Measurements from ENCODE around the gene CCDC69.

Gene CCDC69

GRCh38 chr5:151173711-151174611, 49.9 kb downstream of the CCDC69 start:
- Histone ChIP-seq H3K9ac (ENCODE audit: low read depth, low read length) (no peak overlapping the region), H3K36me3 (ENCODE audit: insufficient read depth, low read length) (no peaks in the 10 kb centered on the region), H3K4me3 (ENCODE audit: low read length) (peak overlapping the region; percentile 60), H3K27me3 (ENCODE audit: control insufficient read depth, insufficient read depth, low read length) (peaks cover 23% of the 10 kb centered on the region), H3K9me3 (replicated peaks; ENCODE audit: low read length) (no peaks in the 10 kb centered on the region), H3K4me2 (ENCODE audit: low read length) (peak overlapping the region; percentile 78), H3K4me1 (ENCODE audit: control insufficient read depth, insufficient read depth, low read length) (peaks cover 6% of the 10 kb centered on the region)

GRCh38 chr5:151171529-151171928, 52.4 kb downstream of the CCDC69 start:
- H3K4me2 ChIP-seq (ENCODE audit: low read length) = no peak overlapping the region
- H3K4me1 ChIP-seq (ENCODE audit: control insufficient read depth, insufficient read depth, low read length) = peaks cover 6% of the 10 kb centered on the region
- no peaks in the 10 kb centered on the region for H3K36me3 ChIP-seq (ENCODE audit: insufficient read depth, low read length)
- H3K9ac ChIP-seq (ENCODE audit: low read depth, low read length) = no peak overlapping the region
- peaks cover 9% of the 10 kb centered on the region for H3K27me3 ChIP-seq (ENCODE audit: control insufficient read depth, insufficient read depth, low read length)
- H3K9me3 ChIP-seq (replicated peaks; ENCODE audit: low read length) = no peaks in the 10 kb centered on the region
- H3K4me3 ChIP-seq (ENCODE audit: low read length) = no peak overlapping the region

GRCh38 chr5:151168602-151169344, 55.1 kb downstream of the CCDC69 start:
- H3K4me1 ChIP-seq (ENCODE audit: control insufficient read depth, insufficient read depth, low read length) = peaks cover under 1% of the 10 kb centered on the region
- H3K9me3 ChIP-seq (replicated peaks; ENCODE audit: low read length) = no peaks in the 10 kb centered on the region

GRCh38 chr5:151167022-151167421, 56.9 kb downstream of the CCDC69 start:
- no peak overlapping the region for H3K9ac ChIP-seq (ENCODE audit: low read depth, low read length)
- no peak overlapping the region for H3K4me2 ChIP-seq (ENCODE audit: low read length)
- peaks cover 9% of the 10 kb centered on the region for H3K27me3 ChIP-seq (ENCODE audit: control insufficient read depth, insufficient read depth, low read length)
- no peak overlapping the region for H3K4me3 ChIP-seq (ENCODE audit: low read length)
- no peaks in the 10 kb centered on the region for H3K36me3 ChIP-seq (ENCODE audit: insufficient read depth, low read length)
- H3K9me3 ChIP-seq (replicated peaks; ENCODE audit: low read length) = no peaks in the 10 kb centered on the region
- H3K4me1 ChIP-seq (ENCODE audit: control insufficient read depth, insufficient read depth, low read length) = no peaks in the 10 kb centered on the region

More at GRCh38 chr5:151168602-151169344, 55.1 kb downstream of the CCDC69 start:
- Histone ChIP-seq H3K4me2 (ENCODE audit: low read length) (no peak overlapping the region), H3K9ac (ENCODE audit: low read depth, low read length) (no peak overlapping the region), H3K4me3 (ENCODE audit: low read length) (no peak overlapping the region), H3K27me3 (ENCODE audit: control insufficient read depth, insufficient read depth, low read length) (peaks cover 9% of the 10 kb centered on the region), H3K36me3 (ENCODE audit: insufficient read depth, low read length) (no peaks in the 10 kb centered on the region)

GRCh38 chr5:151164687-151165392, 59.1 kb downstream of the CCDC69 start:
- Histone ChIP-seq H3K9ac (ENCODE audit: low read depth, low read length) (no peak overlapping the region), H3K4me2 (ENCODE audit: low read length) (no peak overlapping the region), H3K36me3 (ENCODE audit: insufficient read depth, low read length) (no peaks in the 10 kb centered on the region), H3K4me1 (ENCODE audit: control insufficient read depth, insufficient read depth, low read length) (no peaks in the 10 kb centered on the region), H3K4me3 (ENCODE audit: low read length) (no peak overlapping the region), H3K9me3 (replicated peaks; ENCODE audit: low read length) (no peaks in the 10 kb centered on the region), H3K27me3 (ENCODE audit: control insufficient read depth, insufficient read depth, low read length) (peaks cover 9% of the 10 kb centered on the region)

- H3K27me3 ChIP-seq (ENCODE audit: control insufficient read depth, insufficient read depth, low read length) = no peaks in the 10 kb centered on the region
- H3K9ac ChIP-seq (ENCODE audit: low read depth, low read length) = no peak overlapping the region
- H3K4me2 ChIP-seq (ENCODE audit: low read length) = no peak overlapping the region
- no peak overlapping the region for H3K4me3 ChIP-seq (ENCODE audit: low read length)
- H3K4me1 ChIP-seq (ENCODE audit: control insufficient read depth, insufficient read depth, low read length) = peaks cover 9% of the 10 kb centered on the region
- H3K36me3 ChIP-seq (ENCODE audit: insufficient read depth, low read length) = no peaks in the 10 kb centered on the region
- no peaks in the 10 kb centered on the region for H3K9me3 ChIP-seq (replicated peaks; ENCODE audit: low read length)
Observed at GRCh38 chr5:151162776-151163175, 61.1 kb downstream of the CCDC69 start.

- no peaks in the 10 kb centered on the region for H3K36me3 ChIP-seq (ENCODE audit: insufficient read depth, low read length)
- no peaks in the 10 kb centered on the region for H3K9me3 ChIP-seq (replicated peaks; ENCODE audit: low read length)
- H3K27me3 ChIP-seq (ENCODE audit: control insufficient read depth, insufficient read depth, low read length) = no peaks in the 10 kb centered on the region
- H3K4me2 ChIP-seq (ENCODE audit: low read length) = no peak overlapping the region
- no peak overlapping the region for H3K9ac ChIP-seq (ENCODE audit: low read depth, low read length)
- H3K4me3 ChIP-seq (ENCODE audit: low read length) = no peak overlapping the region
- H3K4me1 ChIP-seq (ENCODE audit: control insufficient read depth, insufficient read depth, low read length) = peaks cover 24% of the 10 kb centered on the region
Observed at GRCh38 chr5:151159649-151160373, 64.1 kb downstream of the CCDC69 start.

- no peaks in the 10 kb centered on the region for H3K27me3 ChIP-seq (ENCODE audit: control insufficient read depth, insufficient read depth, low read length)
Observed at GRCh38 chr5:151158287-151158661, 65.6 kb downstream of the CCDC69 start.

GRCh38 chr5:151157426-151158286, 66.2 kb downstream of the CCDC69 start, which contains the start of gene ANXA6:
TSS of gene ANXA6 (minus strand) at chr5:151157779. CDS start at chr5:151147901, 9,878 bp downstream.
- Histone ChIP-seq H3K4me1 (ENCODE audit: control insufficient read depth, insufficient read depth, low read length) (peaks cover 37% of the 10 kb centered on the region), H3K9ac (ENCODE audit: low read depth, low read length) (peak within 1 kb of the TSS; percentile 86), H3K9me3 (replicated peaks; ENCODE audit: low read length) (no peaks in the 10 kb centered on the region), H3K4me2 (ENCODE audit: low read length) (peak within 1 kb of the TSS; percentile 94), H3K27me3 (ENCODE audit: control insufficient read depth, insufficient read depth, low read length) (no peaks in the 10 kb centered on the region), H3K36me3 (ENCODE audit: insufficient read depth, low read length) (peaks cover 12% of the 10 kb centered on the region), H3K4me3 (ENCODE audit: low read length) (peak within 1 kb of the TSS; percentile 98)

More at GRCh38 chr5:151158287-151158661, 65.6 kb downstream of the CCDC69 start:
- H3K9ac ChIP-seq (ENCODE audit: low read depth, low read length) = peak overlapping the region; percentile 86
- peaks cover 37% of the 10 kb centered on the region for H3K4me1 ChIP-seq (ENCODE audit: control insufficient read depth, insufficient read depth, low read length)
- H3K36me3 ChIP-seq (ENCODE audit: insufficient read depth, low read length) = peaks cover 7% of the 10 kb centered on the region
- no peaks in the 10 kb centered on the region for H3K9me3 ChIP-seq (replicated peaks; ENCODE audit: low read length)
- H3K4me3 ChIP-seq (ENCODE audit: low read length) = peak overlapping the region; percentile 98
- H3K4me2 ChIP-seq (ENCODE audit: low read length) = peak overlapping the region; percentile 94

Data from skeletal muscle satellite cell (primary cell).